Left renal pelvis (tissue), 4 donors: ENCODE data around the gene RANBP3. TPM values are rescaled to one million over a fixed set of nuclear protein-coding genes. Genes with fewer than 3 reads are reported as not detected.

Source experiments
- DNase-seq, 4 donors: peaks; one replicate each; pipeline ENCODE4 v3.0.0-alpha.2; 2013; ENCODE audit warnings: low read depth in 4 of 4, low spot score in 3 of 4
- polyA plus RNA-seq, 4 donors: library from polyadenylated mRNA; unstranded; fragments of 120-200 nt; gene quantifications; one replicate each; pipeline ENCODE4 v1.2.1, GENCODE V29; 2013; ENCODE audit not compliant: insufficient read length in 4 of 4

Gene RANBP3
- polyA plus RNA-seq, 4 donors: 65.6 to 76.8 (median 69.5) TPM

DNA sequence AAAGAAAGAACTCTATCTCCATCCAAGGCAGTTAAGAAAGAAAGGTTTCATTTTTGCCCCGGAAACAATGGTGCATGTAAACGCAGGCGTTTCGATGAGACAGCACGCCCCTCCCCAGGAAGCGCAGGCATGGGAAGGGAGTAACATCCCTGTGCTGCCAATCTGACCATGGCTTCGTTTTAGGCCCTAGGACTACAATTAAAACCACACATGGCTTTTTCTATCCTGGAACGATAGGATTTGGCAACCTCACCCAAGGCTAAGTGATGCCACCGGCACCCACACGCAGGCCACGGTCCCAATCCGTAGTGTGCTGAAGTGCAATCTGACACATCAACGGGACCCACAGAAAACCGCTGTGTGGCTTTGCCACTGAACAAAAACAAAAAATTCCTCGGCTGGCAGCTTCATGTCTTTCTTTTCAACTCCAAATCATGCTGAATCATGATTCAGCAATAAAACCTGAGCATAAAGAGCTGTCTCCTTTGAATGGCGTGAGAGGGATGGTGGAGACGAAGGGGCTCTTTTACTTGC is 24.2 kb downstream of the RANBP3 start:
- no peak for DNase-seq

GRCh38 chr19:5953030-5953589 is 24.8 kb downstream of the RANBP3 start:
- no peak for DNase-seq

DNA sequence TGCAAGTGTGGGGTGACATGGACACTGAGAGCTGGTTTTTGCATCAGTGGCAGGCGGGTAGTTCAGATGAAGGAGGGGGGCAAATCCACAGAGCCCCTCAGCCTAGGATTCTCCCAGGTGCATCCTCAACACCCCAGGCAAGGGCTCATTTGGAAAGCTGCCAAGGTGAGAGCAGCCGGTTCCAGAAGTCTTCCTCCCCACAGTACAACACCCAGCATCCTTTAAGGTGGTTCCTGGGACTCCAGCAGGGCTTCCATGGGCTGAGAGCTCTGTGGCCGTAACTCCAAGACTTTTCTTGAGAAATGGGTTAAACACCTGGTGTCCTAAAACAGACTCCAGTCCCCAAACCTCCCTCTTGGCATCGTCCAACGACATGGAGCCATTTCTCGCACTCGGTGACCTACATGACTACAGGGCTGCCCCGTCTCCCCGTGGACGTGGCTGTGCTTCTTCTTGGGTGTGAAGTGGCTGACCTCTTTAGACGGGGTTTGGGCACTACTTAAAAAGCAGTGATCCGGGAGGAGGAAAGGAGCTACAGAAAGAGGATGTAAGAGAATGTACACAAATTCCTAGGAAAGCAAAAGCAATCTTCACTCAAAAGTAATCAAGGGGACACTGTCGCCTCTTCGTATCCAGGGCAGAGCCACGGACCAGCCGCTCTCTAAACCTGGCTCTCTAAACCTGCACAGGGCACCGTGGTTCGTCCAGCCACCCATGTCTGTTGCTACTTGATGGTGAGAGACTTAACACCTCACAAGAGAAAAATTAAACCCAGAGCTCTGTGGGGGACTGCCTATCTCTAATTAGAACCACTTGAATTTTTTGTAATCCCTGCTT is 25.5 kb downstream of the RANBP3 start:
- no peak for DNase-seq

GRCh38 chr19:5951338-5951861 is 26.5 kb downstream of the RANBP3 start:
- DNase-seq: no peak

GRCh38 chr19:5950741-5951140 is 27.2 kb downstream of the RANBP3 start:
- DNase-seq: no peak

GRCh38 chr19:5949792-5950305 is 28.1 kb downstream of the RANBP3 start:
- DNase-seq: no peak

- no peak for DNase-seq
These were observed 29.0 kb downstream of the RANBP3 start for GRCh38 chr19:5948752-5949564.

- DNase-seq: no peak
These were observed 30.5 kb downstream of the RANBP3 start for GRCh38 chr19:5947435-5947834.

GRCh38 chr19:5943623-5944022 is 34.3 kb downstream of the RANBP3 start:
- DNase-seq: no peak

GRCh38 chr19:5943045-5943444 is 34.9 kb downstream of the RANBP3 start:
- DNase-seq: no peak

- no peak for DNase-seq
These were observed 36.3 kb downstream of the RANBP3 start for GRCh38 chr19:5941673-5942072.

DNA sequence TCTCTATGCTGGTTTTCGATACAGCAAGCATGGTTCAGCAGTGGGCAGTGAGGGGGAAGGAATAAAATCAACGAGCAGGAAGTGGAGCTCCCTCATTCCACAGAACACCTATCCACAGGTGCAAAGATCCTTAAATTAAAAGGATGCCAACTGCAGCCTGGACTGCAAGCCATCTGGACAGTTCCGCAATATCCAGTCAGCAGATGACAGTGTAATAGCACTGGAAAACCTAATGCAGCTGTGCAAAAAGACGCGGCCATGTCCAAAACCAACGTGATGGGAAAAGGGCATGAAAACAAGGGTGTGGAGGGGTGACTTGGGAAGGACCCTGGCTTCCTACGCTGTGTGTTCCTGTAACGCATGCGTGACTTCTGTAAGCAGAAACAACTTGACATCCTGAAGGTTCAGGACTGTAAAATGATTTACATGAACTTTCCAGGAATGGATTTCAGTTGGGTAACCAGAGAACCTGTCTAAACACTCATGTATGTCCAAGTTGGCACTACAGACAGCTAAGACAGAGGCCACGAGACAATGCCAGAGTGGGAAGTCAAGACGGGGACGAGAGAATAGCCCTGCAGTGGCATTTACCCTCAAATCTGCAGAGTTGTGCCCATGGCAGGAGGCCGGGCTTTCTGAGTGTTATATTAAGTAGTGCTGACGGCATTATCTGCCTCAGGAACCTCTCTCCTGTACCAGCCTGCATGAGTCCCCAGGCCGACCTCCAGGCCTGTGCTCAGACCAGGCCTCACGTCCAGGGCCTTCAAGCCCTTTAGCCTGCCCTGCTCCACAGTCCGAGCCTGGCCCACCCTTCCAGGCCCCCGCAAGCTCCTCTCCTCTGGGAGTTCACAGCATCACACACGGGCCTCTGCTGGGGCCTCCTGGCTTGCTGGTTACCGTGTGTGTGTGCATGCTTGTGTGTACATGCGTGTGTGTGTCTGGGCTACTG is 37.4 kb downstream of the RANBP3 start:
- DNase-seq: no peak

DNA sequence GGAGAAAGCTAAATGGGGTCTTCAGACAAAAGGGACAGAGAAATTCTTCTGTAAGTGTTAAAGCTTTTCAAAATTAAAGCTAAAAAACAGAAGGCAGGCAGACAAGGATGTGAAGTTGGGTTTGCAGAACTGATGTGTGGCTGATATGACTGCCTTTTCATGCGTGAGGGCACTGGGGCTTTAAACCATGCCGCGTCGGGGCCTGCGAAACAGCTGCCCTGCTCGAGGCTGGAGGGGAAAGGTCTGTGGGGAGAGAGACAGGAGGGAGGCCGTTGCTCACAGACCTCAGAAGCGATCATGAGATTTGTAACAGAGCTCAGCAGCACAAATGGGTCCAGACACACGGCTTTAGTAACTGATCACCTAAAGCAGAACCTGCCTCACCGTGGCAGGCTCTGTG is 40.4 kb downstream of the RANBP3 start:
- DNase-seq: no peak

GRCh38 chr19:5936292-5936592 is 41.7 kb downstream of the RANBP3 start:
- DNase-seq: no peak

DNA sequence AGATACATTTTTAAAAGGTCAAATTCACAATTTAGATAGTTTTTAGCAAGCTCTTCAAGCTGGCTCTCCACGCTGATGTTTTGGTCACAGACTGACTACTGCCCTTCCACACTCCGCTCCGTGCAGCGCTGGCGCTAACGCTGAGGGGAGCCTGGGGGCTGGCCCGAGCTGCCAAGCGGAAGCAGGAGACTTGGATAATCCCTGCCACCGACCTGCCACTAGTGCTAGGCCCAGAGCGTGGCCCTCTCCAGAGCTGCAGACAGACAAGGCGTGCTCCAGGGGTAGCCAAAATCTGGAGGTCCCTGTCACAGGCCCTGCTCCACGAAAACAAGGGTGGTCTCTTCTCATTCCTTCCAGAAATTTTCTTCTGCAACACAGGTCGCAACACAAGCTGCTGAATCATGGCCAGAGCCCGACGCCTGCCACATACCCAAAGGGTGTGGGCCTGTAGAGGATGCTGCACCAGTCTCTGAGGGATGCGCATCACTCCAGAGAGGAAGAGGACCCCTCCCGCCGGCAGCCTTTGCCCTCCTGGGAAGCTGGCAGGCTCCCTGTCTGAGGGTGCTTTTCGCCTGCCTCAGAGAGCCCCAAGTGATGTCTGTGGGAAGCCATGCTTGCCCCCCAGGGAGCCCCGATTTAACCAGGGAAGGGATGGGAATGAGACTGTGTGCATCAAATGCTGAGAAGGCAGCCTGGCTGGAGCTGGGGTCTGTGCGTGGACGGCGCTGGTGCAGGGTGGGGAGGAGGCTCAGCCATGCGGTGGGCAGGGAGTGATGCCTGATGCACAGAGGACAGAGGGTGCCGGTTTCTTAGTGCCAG is 42.3 kb downstream of the RANBP3 start:
- no peak for DNase-seq

- DNase-seq: no peak
These were observed 43.0 kb downstream of the RANBP3 start for GRCh38 chr19:5934774-5935472.

DNA sequence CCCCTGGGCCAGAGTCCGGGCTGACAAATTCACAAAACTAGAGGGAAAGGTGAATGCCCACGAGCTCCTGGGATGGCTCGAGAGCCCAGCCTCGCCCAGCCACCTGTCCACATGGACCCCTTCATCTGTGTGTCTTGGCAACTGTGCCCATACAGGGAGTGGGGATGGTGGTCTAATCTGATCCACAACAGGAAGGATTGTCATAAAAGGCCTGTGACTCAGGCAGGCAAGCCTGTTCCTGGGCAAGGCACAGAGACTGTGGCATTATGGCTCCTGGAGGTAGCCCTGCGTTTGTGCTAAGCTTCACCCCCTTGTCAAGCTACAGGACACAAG is 43.9 kb downstream of the RANBP3 start:
- no peak for DNase-seq

DNA sequence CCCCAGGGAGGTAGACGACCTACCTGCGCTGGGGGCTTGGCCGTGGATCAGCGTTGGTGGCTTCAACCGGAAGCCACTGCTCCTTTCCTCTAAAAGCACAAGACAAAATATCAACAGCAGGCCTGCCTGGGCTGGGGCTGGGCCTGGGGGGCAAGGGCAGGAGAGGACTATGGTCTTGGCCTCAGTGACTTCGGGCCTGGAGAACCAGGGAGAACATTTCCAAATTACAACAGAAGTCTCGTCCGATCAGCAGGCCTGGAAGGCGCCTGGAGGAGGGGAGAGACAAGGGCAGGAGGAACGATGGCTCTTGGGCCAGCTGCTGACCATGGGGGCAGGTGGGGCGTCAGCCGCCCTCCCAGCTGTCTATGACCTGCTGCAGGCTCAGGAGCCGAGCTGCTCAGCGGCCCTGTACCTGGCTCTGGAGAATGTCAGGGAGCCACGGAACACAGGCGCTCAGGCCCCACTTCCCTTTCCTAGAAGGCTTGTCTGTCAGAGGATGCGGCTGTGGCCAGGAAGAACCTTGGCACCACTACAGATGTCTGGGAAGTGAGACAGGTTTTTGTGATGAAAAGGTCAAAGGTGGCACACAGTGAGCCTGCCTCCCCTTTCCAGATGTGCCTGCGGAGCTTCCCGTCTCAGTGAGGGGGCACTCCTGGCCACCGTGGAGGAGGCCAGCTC is 44.4 kb downstream of the RANBP3 start:
- DNase-seq: no peak
